GM12878 (cell line): ENCODE measurements around the gene TMEM192. TPM values are rescaled to one million over a fixed set of nuclear protein-coding genes. Genes with fewer than 3 reads are reported as not detected.

ENCODE experiments used
- ATAC-seq: fragments of 200-7000 bp; cut with Tn5 transposase; 3 replicates; pipeline ENCODE4 v1.9.1; 2020; ENCODE audit warnings: mild to moderate bottlenecking, moderate library complexity
- BruUV-seq: library from RNA; stranded (reverse); fragments of 400-500 nt; replicated peaks from 2 replicates; lab custom pipeline; 2021; lab: Mats Ljungman, UMichigan
- CTCF ChIA-PET: fragments of 300-600 bp; sonication (Branson Sonifier 250); formaldehyde crosslinking; extraction: SDS; loops from one replicate; lab custom pipeline; 2021; ENCODE audit warnings: inconsistent platforms; lab: Yijun Ruan, JAX
- POLR2A ChIA-PET: fragments of 350-600 bp; formaldehyde crosslinking; extraction: SDS; loops from one replicate; lab custom pipeline; 2021; ENCODE audit warnings: inconsistent platforms; lab: Charles Lee
- RAD21 ChIA-PET: fragments of 300-600 bp; sonication (Branson Sonifier 250); formaldehyde crosslinking; loops from one replicate; lab custom pipeline; 2023; ENCODE audit warnings: antibody characterized with exemption; ENCODE audit not compliant: unreplicated experiment; lab: Charles Lee
- SMC1A ChIA-PET: fragments of 300-600 bp; sonication (Branson Sonifier 250); formaldehyde crosslinking; loops from one replicate; lab custom pipeline; 2023; ENCODE audit not compliant: unreplicated experiment, uncharacterized antibody; lab: Charles Lee
- DNase-seq: peaks from one replicate; pipeline ENCODE4 v3.0.0-alpha.2; 2011; ENCODE audit warnings: low read depth, low spot score
- FAIRE-seq: peaks from 3 replicates; lab custom pipeline; 2011; peaks lifted over from hg19 to GRCh38; lab: Jason Lieb, UNC
- H2AFZ ChIP-seq: 2 replicates; pipeline ENCODE4 v1.6.0; 2011; ENCODE audit warnings: low read depth, low read length, control low read depth; ENCODE audit not compliant: control insufficient read depth
- H3K27ac ChIP-seq: 2 replicates; pipeline ENCODE4 v1.5.1; 2011; ENCODE audit warnings: control low read depth; ENCODE audit not compliant: control insufficient read depth, insufficient read depth
- H3K27me3 ChIP-seq, 2 experiments: replicated peaks in 1 of 2; 2 replicates each; pipeline versions ENCODE4 v1.6.0 to v1.6.1; 2011; ENCODE audit warnings: low read length in 1 of 2; ENCODE audit not compliant: control insufficient read depth in 2 of 2, insufficient read depth in 2 of 2
- H3K36me3 ChIP-seq, 2 experiments: 2 replicates each; pipeline ENCODE4 v1.5.1; 2011; ENCODE audit warnings: low read length in 1 of 2; ENCODE audit not compliant: control insufficient read depth in 2 of 2, insufficient read depth in 2 of 2
- H3K4me1 ChIP-seq: 2 replicates; pipeline ENCODE4 v1.6.1; 2011; ENCODE audit warnings: mild to moderate bottlenecking, low read length, moderate library complexity, mixed read lengths; ENCODE audit not compliant: control insufficient read depth, insufficient read depth
- H3K4me2 ChIP-seq: 2 replicates; pipeline ENCODE4 v1.6.0; 2011; ENCODE audit warnings: control low read depth; ENCODE audit not compliant: control insufficient read depth, insufficient read depth
- H3K4me3 ChIP-seq: fragments of 200-600 bp; sonication (generic); 2 replicates; pipeline ENCODE4 v1.5.1; 2016
- H3K79me2 ChIP-seq: 2 replicates; pipeline ENCODE4 v1.6.0; 2011; ENCODE audit warnings: low read length; ENCODE audit not compliant: control insufficient read depth, insufficient read depth
- H3K9ac ChIP-seq: 2 replicates; pipeline ENCODE4 v1.8.0; 2011; ENCODE audit warnings: low read length, control low read depth, mixed read lengths; ENCODE audit not compliant: control insufficient read depth, insufficient read depth
- H3K9me3 ChIP-seq: replicated peaks from 3 replicates; pipeline ENCODE4 v1.5.1; 2011; ENCODE audit warnings: mild to moderate bottlenecking, low read length; ENCODE audit not compliant: control insufficient read depth, insufficient read depth
- H4K20me1 ChIP-seq: 2 replicates; pipeline ENCODE4 v1.6.0; 2011; ENCODE audit not compliant: control insufficient read depth, insufficient read depth
- CUX1 ChIP-seq: IDR thresholded peaks from 2 replicates; pipeline ENCODE4 v1.6.1; 2012; ENCODE audit warnings: improper control_type of control experiment, low read depth, low read length; ENCODE audit not compliant: insufficient replicate concordance
- E4F1 ChIP-seq: fragments of 450-650 bp; IDR thresholded peaks from 2 replicates; pipeline ENCODE4 v1.6.1; 2018; ENCODE audit warnings: borderline replicate concordance, mild to moderate bottlenecking; ENCODE audit not compliant: partially characterized antibody
- EZH2 ChIP-seq: IDR thresholded peaks from 2 replicates; pipeline ENCODE4 v1.6.1; 2012; ENCODE audit warnings: low read depth, mild to moderate bottlenecking, control low read depth, inconsistent platforms, low read length, borderline replicate concordance; ENCODE audit not compliant: control insufficient read depth
- NFIC ChIP-seq: IDR thresholded peaks from 2 replicates; pipeline ENCODE4 v1.6.1; 2012; ENCODE audit warnings: low read depth, mild to moderate bottlenecking, inconsistent platforms, low read length, moderate library complexity
- NR2F1 ChIP-seq: fragments of 450-650 bp; conservative IDR thresholded peaks from 2 replicates; pipeline ENCODE4 v1.6.1; 2017; ENCODE audit warnings: mild to moderate bottlenecking
- POLR2A ChIP-seq: IDR thresholded peaks from 2 replicates; pipeline ENCODE4 v1.6.1; 2011; ENCODE audit warnings: low read depth, mild to moderate bottlenecking, low read length
- SMC3 ChIP-seq: IDR thresholded peaks from 2 replicates; pipeline ENCODE4 v1.6.1; 2011; ENCODE audit warnings: low read length, improper control_type of control experiment, borderline replicate concordance
- USF2 ChIP-seq: IDR thresholded peaks from 2 replicates; pipeline ENCODE4 v1.6.1; 2011; ENCODE audit warnings: low read depth, low read length, improper control_type of control experiment, borderline replicate concordance
- WGBS: methylation state at CpG from one replicate; pipeline ENCODE4 v1.1.6; 2016; ENCODE audit warnings: low lambda C conversion rate; ENCODE audit not compliant: insufficient replicate concordance, insufficient coverage; ENCODE audit errors: missing lambda C conversion rate; 5-methylcytosine and 5-hydroxymethylcytosine counted together
- in situ Hi-C: fragments of 300-500 bp; cut with MboI; formaldehyde crosslinking; loops from 9 replicates; pipeline ENCODE4 v1.14.3; 2018; ENCODE audit warnings: mixed read lengths
- intact Hi-C: fragments of 100-400 bp; cut with micrococcal nuclease; formaldehyde crosslinking; loops from one replicate; pipeline ENCODE4 v1.14.2; 2022; ENCODE audit not compliant: unreplicated experiment
- polyA plus RNA-seq, 11 experiments: library from polyadenylated mRNA; depleted of rRNA in 4 of 11; unstranded in 6 of 11; stranded (reverse) in 5 of 11; fragments of >200 nt; fragmentation: Nextera tagmentation in 4 of 11; fragmentation: Illumina TruSeq in 1 of 11; extraction: Ambion mirVana in 4 of 11; extraction: Trizol in 1 of 11; gene quantifications; 1 replicate in 1 of 11; 2 replicates in 10 of 11; pipeline versions ENCODE4 v1.2.1 to v1.2.3, GENCODE V29; 2011 to 2016; ENCODE audit warnings: inconsistent platforms in 2 of 11, missing spikeins in 2 of 11, low read depth in 1 of 11
- total RNA-seq, 4 experiments: library from RNA; depleted of rRNA in 3 of 4; stranded (reverse); fragments of >200 nt in 3 of 4; fragmentation: Illumina TruSeq in 1 of 4; extraction: Trizol in 1 of 4; gene quantifications; 2 replicates each; pipeline versions ENCODE4 v1.2.1 to v1.2.3, GENCODE V29; 2013 to 2021

The TMEM192 gene
- total and polyA plus RNA-seq, 10 of the 15 experiments (the other 5 are each of a cell fraction or from before 2014, with no cell fraction given), result 1.8 to 16.0 (median 10.0) TPM

- intact Hi-C loops (no loop called here), in situ Hi-C loops (no loop called here)
- H3K79me2 ChIP-seq, result no peaks in the 10 kb centered on the region
- no peak overlapping the region for H2AFZ ChIP-seq
- no peak overlapping the region for H3K4me3 ChIP-seq
- WGBS, result 53% methylated on average over 5 of the region's 5 CpGs
- H3K9ac ChIP-seq, result no peak overlapping the region
- no peaks in the 10 kb centered on the region for H3K9me3 ChIP-seq
- H4K20me1 ChIP-seq, result no peaks in the 10 kb centered on the region
- no peak overlapping the region for H3K4me2 ChIP-seq
- peaks cover 0 to 2% of the 10 kb centered on the region in 2 experiments; a peak in 2 of 4 replicates for H3K27me3 ChIP-seq
- ATAC-seq (no peak), DNase-seq (no peak), FAIRE-seq (no peak)
- ChIA-PET RAD21 (no interaction called here), SMC1A (no interaction called here), POLR2A (no interaction called here), CTCF (interaction anchor here (1.3 kb wide), 1 partner anchor 11 kb away, joined by 4 read pairs; the partner anchor contains the start of gene TMEM192)
- no peak for TF ChIP-seq EZH2
- TF ChIP-seq NR2F1, result no peak
- TF ChIP-seq USF2, result no peak
- TF ChIP-seq SMC3, result no peak
- TF ChIP-seq E4F1, result no peak
- no peak for TF ChIP-seq POLR2A
- no peak for TF ChIP-seq CUX1
- no peak for TF ChIP-seq NFIC
- H3K36me3 ChIP-seq, result no peaks in the 10 kb centered on the region
- no peak overlapping the region for H3K27ac ChIP-seq
- no TSS peak for BruUV-seq
- H3K4me1 ChIP-seq, result no peaks in the 10 kb centered on the region; the same call in 1 of the 2 replicates
Observed at GRCh38 chr4:165124488-165124887, 11.8 kb upstream of the TMEM192 start.
